GM10847 (cell line): ENCODE measurements around the gene USP50.

Source experiments
- POLR2A ChIP-seq: IDR thresholded peaks from 2 replicates; pipeline ENCODE4 v1.6.1; 2011; ENCODE audit not compliant: insufficient read length; ENCODE audit errors: extremely low read depth

Gene USP50

GRCh38 chr15:50531163-50531562 is 15.3 kb downstream of the USP50 start:
- TF ChIP-seq POLR2A, result no peak

GRCh38 chr15:50523851-50524251 is 22.6 kb downstream of the USP50 start:
- no peak for TF ChIP-seq POLR2A

GRCh38 chr15:50519740-50520425 is 26.6 kb downstream of the USP50 start:
- no peak for TF ChIP-seq POLR2A

GRCh38 chr15:50513001-50513400 is 33.5 kb downstream of the USP50 start:
- TF ChIP-seq POLR2A, result no peak

- TF ChIP-seq POLR2A, result no peak
Measured at GRCh38 chr15:50506121-50506520, 40.3 kb downstream of the USP50 start.

- TF ChIP-seq POLR2A, result no peak
Measured at GRCh38 chr15:50503144-50503543, 43.3 kb downstream of the USP50 start.

GRCh38 chr15:50501815-50502214 is 44.7 kb downstream of the USP50 start:
- TF ChIP-seq POLR2A, result no peak

GRCh38 chr15:50500352-50500751 is 46.1 kb downstream of the USP50 start:
- no peak for TF ChIP-seq POLR2A

GRCh38 chr15:50496692-50497091 is 49.8 kb downstream of the USP50 start:
- no peak for TF ChIP-seq POLR2A

GRCh38 chr15:50493625-50494024 is 52.8 kb downstream of the USP50 start:
- TF ChIP-seq POLR2A, result no peak

- TF ChIP-seq POLR2A, result no peak
Measured at GRCh38 chr15:50487287-50487686, 59.2 kb downstream of the USP50 start.

- no peak for TF ChIP-seq POLR2A
Measured at GRCh38 chr15:50485389-50485788, 61.1 kb downstream of the USP50 start.

GRCh38 chr15:50484781-50485180 is 61.7 kb downstream of the USP50 start:
- TF ChIP-seq POLR2A, result no peak

GRCh38 chr15:50476143-50476542 is 70.3 kb downstream of the USP50 start:
- no peak for TF ChIP-seq POLR2A

- TF ChIP-seq POLR2A, result no peak
Measured at GRCh38 chr15:50471072-50471471, 75.4 kb downstream of the USP50 start.

GRCh38 chr15:50463423-50464358 is 82.8 kb downstream of the USP50 start:
- no peak for TF ChIP-seq POLR2A
